Right lobe of liver (tissue), 4 donors: Measurements from ENCODE around the gene FRY.

ENCODE experiments used
- CTCF ChIP-seq, 4 donors: fragments of 200-600 bp in 3 of 4; fragments of 450-650 bp in 1 of 4; IDR thresholded peaks; one replicate each; pipeline versions ENCODE4 v1.5.1 to v1.8.0; 2016 to 2022; ENCODE audit warnings: antibody characterized with exemption in 4 of 4, mild to moderate bottlenecking in 2 of 4
- POLR2A ChIP-seq: fragments of 450-650 bp; IDR thresholded peaks from one replicate; pipeline ENCODE4 v1.6.1; 2017; ENCODE audit warnings: antibody characterized with exemption, mild to moderate bottlenecking
- donor health status: DM: no; HTN: no; CAD: no.
- donor health status: DM: no; HTN: no; CAD: no.
- donor health status: DM: no; HTN: yes; CAD: no.

DNA sequence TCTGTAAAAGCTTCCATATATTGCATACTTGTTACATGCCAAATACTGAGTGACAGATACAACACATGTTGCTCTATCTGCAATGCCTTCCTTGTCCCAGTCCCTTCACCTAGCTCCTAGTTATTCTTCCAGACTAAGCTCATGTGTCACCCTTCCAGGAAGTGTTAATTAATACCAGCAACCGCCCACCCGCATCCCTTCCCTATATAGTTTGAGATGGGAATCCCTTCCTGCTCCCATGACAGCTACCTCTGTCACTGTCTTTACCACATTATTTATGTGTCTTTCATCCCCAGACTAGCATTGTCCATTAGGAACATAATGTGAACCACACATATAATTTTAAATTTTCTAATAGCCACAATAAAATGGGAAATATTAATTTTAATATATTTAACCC is 49.5 kb upstream of the FRY start:
- TF ChIP-seq CTCF (IDR thresholded peaks at IDR 0.05): no peak
- TF ChIP-seq POLR2A: no peak
